GM18499 (cell line): Measurements from ENCODE around the gene BMP2K.
"Not testable (repeated sequence)": the region's sequence is repeated elsewhere in the genome, so short reads cannot be mapped to it uniquely, and the experiment has no call there.

Experiments
- ATAC-seq: cut with Tn5 transposase; IDR thresholded peaks from one replicate; pipeline ENCODE4 v1.9.1; 2021; ENCODE audit warnings: moderate number of reproducible peaks; ENCODE audit not compliant: insufficient read depth, unreplicated experiment

The BMP2K gene

GRCh38 chr4:78787392-78788006 is 11.3 kb downstream of the BMP2K start:
- no peak for ATAC-seq

DNA sequence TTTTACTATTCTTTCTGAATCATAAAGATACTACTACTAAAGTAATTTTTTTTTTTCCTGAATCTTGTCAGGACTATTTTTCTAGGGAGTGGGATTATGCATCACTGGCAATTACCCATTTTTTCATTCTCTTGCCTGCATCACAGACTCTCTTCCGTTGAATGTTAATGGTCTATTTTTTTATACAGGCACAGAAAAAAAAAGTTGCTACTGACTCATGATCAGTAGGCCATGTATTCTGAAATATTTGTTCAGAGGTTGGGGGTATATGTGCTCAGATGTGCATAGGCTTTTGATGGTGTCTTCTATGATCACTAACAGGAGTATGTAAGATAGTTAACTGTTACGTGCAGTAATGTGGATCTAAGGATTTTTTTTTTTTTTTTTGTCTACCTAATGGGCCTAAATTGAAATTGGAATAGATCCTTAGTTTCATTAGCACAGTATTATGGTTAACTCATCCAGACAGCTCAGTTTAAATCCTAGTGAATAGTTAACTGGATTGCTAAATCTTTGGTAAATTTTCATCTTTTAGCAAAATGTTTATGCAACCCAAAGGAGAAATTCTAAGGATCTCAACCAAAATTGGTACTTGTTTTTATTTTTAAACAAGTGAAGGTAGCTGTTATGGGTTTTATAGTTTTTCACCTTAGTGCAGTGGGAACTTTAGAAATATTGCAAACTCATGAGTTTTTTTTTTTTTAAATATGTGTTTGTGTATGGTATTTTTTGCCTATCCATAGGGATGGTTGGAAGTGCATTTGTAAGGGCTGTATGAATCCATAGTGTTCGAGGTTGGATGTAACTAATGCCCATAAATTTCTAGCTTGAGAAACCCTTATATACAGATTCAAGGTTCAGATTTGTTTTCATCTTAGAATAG is 12.1 kb downstream of the BMP2K start:
- ATAC-seq = no peak

- not testable (repeated sequence) for ATAC-seq
These were observed 19.7 kb downstream of the BMP2K start for GRCh38 chr4:78795594-78796416.

- no peak for ATAC-seq
These were observed 20.4 kb downstream of the BMP2K start for GRCh38 chr4:78796526-78796925.

DNA sequence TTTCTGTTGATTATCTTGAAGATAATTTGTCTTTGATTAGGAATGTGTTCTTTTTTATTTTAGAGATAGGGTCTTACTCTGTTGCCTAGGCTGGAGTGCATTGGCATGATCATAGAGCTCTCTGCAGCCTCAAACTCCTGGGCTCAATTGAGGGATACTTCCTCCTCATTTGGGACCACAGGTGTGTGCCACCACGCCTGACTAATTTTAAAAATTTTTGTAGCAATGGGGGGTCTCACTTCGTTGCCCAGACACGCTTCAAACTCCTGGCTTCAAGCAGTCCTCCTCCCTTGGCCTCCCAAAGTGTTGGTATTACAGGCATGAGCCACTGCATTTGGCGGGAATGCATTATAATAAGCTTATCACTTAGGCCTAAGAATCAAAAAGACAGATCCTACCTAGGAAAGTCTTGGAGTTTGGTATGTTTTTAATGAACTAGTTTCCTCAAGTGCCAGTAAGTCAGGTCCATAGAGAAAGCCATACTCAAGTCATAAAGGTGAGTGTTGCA is 21.7 kb downstream of the BMP2K start:
- ATAC-seq = no peak

DNA sequence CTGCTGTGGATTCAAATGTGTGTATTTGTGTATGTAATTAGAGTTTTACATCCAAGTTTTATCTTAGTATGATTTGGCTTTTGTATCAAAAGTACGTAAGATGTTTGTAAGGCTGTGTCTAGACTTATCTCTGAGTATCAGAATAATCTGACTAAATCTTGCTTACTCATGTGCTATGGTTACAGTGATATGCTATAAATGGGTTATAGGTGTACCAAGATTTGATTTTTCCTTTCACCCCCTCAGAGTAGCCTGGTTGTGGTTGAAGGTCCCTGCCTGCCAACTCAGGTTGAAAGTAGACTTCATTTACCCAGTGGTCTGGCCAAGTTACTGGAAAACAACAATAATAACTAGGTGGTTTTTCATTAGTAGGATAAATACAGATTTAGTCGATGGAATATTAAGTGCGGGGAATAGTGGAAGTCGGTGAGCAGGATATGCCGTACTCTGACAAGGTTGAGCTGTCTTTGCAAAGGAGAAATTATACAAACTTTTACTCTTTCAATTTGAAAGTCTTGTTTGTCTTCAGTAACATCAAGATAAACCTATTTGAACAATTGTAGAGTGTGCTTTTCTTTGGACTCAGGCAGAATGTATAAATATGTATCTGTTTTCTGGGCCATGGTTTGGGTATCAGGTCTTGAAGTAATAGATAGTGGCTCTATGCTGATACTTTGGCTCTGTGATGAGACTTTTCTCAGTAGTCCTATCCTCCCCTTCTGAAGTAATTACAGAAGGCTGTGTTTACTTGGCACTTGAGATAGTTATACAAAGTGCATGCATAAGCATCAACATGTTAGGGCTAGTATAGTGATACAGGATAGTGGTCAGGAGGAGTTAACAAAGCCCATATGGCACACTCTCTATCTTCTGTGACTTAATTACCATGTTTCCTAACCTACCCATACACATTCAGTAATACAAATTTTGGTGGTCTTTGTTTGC is 23.7 kb downstream of the BMP2K start:
- ATAC-seq = no peak

- ATAC-seq = no peak
These were observed 24.8 kb downstream of the BMP2K start for GRCh38 chr4:78800965-78801364.

DNA sequence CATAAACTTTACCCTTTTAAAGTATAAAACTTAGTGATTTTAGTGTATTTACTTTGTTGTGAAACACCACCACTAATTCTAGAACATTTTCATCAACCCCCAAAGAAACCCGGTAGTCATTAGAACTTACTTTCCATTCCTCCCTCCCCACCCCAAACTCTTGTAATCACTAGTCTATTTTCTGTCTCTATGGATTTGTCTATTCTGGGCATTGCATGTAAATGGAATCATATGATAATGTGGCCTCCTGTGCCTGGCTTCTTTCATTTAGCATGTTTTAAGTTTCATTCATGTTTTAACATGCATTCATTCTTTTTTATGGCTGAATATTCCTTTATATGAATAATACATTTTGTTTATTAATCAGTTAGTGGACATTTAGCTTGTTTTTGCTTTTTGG is 27.8 kb downstream of the BMP2K start:
- ATAC-seq = no peak

- ATAC-seq = no peak
These were observed 30.9 kb downstream of the BMP2K start for GRCh38 chr4:78806943-78807460.

DNA sequence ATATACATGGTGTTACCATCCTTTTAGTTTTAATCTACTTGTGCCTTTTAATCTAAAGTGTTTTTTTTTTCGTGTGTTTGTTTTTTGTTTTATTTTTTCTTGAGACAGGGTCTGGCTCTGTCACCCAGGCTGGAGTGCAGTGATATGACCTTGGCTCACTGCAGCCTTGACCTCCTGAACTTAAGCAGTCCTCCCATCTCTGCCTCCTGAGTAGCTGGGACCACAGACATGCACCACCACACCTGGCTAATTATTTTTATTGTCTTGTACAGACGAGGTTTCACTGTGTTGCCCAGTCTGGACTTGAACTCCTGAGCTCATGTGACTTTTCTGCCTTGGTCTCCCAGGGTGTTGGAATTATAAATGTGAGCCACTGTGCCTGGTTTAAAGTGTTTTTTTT is 33.1 kb downstream of the BMP2K start:
- no peak for ATAC-seq

DNA sequence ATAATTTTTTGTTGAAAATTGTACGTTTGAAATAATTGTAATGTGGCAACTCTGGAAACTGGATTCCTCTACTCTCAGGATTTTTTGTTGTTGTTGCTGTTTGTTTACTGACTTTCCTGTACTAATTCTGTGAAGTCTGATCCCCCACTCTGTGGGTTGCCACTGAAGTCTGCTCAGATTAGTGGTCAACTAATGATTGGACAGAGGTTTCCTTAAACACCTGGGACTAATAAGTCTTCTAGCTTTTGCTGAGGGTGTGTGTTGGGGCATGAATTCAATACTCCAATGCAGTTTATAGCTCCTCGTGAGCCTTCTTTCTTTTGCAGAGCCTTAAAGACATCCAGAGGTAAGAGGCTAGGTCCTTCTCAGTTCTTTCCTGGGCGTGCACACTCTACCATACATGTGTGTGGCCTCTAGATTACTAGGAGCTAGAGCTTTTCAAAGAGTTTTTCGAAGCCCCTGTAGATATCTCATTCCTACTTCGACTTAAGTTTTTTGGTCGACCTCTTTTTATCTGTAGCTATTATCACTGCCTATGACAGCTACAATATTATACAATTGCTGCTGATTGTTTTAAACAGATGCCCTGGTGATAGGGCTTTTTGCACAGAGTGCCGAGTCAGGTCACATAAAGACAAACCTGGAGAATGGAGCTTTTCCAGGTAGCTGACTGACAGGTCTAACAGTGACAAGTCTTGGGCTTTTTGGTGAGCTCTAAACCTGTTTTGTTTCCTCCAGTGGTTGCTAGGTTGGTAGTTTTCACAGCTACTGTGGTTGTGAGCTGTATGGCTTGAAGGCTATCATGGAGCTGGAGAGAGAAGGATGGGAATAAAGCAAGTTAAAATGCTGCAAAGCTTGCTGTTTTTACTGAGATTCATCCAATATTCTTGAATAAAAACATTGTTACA is 34.0 kb downstream of the BMP2K start:
- ATAC-seq = no peak

- no peak for ATAC-seq
These were observed 34.9 kb downstream of the BMP2K start for GRCh38 chr4:78811034-78811433.

GRCh38 chr4:78818530-78819079 is 42.5 kb downstream of the BMP2K start:
- no peak for ATAC-seq

DNA sequence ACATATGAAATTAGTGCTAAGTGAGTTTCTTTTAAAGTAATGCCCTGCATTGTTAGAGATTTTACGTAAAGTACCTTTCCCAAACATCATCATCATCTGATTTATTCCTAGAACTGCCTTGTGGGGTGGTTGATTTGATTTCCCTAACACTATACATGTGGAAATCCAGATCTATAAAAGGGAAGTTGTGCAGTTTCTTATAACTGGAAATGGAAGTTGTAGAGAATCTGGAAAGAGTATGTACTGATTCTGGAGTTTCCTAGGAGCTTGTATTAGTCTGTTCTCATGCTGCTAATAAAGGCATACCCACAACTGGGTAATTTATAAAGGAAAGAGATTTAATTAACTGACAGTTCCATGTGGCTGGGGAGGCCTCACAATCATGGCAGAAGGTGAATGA is 47.9 kb downstream of the BMP2K start:
- ATAC-seq = no peak

- ATAC-seq = no peak
These were observed 51.0 kb downstream of the BMP2K start for GRCh38 chr4:78827191-78827590.

GRCh38 chr4:78829296-78829695 is 53.1 kb downstream of the BMP2K start:
- ATAC-seq = no peak

DNA sequence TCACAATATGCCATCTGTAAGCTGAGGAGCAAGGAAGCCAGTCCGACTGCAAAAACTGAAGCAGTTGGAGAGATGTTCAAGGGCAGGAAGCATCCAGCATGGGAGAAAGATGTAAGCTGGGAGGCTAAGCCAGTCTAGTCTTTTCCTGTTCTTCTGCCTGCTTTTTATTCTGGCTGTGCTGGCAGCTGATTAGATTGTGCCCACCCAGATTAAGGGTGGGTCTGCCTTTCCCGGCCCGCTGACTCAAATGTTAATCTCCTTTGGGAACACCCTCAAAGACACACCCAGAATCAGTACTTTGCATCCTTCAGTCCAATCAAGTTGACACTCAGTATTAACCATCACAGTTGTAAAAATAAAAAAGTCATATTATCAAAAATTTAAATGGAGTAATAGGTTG is 63.5 kb downstream of the BMP2K start:
- ATAC-seq = not testable (repeated sequence)

DNA sequence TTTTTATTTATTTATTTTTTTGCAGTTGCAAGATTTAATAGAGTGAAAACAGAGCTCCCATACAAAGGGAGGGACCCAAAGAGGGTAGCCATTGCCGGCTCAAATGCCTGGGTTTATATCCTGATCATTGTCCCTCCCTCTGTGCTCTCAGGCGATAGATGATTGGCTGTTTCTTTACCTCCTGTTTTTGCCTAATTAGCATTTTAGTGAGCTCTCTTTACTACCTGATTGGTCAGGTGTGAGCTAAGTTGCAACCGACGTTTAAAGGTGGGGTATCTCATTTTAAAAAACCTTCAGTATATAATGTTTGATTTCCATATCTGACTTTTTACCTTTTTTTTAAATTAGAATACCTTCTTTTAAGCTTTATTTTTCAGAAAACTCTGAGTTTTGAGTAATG is 64.1 kb downstream of the BMP2K start:
- not testable (repeated sequence) for ATAC-seq
